ENCODE data around the gene DBNL. TPM values are rescaled to one million over a fixed set of nuclear protein-coding genes. Genes with fewer than 3 reads are reported as not detected.

Gene DBNL
- polyA plus RNA-seq, 10 donors, result 33.9 to 60.6 (median 44.6) TPM

DNA sequence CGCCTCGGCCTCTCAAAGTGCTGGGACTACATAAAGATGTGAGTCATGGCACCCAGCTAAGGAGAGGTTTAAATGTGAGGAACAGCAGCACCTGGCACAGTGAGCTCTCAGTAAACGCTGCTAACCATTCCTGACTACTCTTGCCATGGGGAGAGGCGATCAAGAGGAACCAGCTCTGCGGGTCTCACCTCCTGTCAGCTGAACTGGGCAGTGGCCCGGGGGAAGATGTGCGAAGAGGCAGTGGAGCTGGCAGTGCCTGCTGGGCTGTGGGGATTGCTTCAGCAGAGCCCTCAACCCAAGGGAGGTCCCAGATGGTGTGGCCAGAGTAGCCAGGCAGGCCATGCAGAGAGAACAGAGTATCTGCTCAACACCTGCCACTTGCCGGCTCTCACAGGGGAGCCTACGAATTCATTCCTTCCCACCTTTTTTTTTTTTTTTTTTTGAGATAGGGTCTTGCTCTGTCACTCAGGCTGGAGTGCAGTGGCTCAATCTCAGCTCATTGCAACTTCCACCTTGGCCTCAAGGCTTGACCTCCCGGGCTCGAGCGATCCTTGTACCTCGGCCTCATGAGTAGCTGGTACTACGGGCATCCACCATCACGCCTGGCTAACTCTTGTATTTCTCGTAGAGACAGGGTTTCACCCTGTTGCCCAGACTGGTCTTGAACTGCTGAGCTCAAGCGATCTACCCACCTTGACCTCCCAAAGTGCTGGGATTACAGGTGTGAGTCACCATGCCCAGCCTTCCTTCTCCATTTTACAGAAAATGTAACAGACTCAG is 31.0 kb downstream of the DBNL start:
- DNase-seq, result no peak

DNA sequence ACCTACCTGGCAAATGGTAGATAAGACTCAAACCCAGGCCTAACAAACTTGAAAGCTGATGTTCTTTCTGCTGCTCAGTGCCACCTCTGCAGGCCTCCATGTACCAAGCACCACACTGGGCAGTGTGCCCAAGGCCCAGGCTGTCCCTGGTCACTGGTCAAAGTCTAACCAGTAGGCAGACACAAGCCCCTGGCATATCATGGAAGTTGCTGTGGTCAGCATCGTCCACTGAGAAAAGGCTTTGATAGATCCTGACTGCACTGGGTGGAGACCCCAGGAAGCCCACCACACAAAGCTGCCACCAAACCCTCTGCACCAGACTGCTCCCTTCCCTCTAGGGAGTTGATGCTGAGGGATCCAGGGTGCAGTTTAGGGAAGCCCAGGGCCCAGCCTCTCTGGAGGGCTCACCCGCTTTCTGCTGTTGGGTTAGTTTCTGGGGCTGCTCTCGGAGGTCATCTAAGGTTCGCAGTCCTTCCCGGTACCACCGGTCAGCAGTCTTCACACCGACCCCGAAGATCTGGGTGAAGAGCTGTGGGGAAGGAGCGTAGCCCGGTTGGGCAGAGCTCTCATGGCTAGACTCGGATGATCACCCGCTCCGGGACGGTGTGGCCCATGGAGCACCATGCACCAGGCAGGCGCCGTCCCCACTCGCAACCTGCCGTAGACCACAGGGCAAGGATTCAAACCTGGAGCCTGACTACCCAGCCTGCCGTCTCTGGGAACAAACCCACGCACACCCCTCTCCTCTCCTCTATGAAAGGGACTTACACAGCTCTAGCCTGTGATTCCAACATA is 31.8 kb downstream of the DBNL start:
- DNase-seq, result no peak

DNA sequence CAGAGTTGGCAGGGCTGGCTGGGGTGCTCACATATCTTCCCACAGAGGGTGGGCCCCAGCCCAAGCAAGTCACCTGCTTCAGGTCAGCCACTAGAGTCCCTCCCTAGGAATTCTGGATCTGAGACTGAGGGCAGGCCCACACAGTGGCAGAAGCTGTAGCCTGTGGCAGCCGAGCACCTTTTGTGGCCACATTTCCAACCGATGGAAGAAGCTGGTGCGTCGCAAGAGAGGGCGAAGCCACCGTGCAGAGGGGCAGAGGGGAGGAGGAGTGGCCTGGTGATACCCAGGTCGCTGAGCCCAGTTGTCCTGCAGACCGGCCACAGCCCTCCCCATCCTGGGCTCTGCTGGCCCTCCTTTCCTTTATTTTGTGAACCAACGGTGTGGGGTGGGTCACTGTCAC is 32.6 kb downstream of the DBNL start:
- DNase-seq, result no peak

DNA sequence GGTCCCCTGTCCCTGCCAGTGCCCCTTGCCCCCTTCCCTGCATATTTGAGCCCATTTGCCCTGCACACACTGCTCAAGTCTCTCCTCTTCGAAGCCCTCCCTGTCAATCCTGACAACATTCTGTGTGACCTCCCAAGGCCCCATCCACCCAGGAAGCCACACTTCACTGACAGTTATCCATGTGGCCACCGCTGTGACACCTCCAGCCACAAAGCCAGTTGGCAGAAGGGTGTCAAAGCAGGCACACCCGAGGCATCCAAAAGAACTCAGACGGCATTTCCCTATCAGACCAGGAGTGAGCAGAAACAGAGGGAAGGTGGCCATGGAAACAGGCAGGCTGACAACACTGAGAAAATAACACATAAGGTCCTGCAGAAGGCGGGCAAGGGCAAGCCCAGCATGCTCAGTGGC is 33.2 kb downstream of the DBNL start:
- DNase-seq, result no peak

DNA sequence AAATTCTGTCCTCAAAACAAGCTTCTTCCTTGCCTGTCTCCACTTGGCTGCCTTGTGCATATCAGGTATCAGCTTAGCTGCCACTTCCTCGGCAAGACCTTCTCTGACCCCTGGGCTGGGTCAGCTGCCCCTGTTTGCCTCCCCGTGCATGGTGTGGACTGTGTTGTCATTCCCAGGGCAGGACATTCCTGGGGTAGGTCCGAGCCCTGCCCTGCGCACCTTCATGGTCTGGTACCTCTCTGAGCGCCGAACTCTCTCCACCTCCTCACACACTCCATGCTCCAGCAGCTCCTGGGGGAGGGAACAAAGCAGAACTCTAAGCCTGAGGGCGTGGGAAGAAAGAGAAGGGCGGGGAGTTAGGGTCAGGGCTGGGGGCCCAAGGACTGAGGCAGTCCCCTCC is 34.0 kb downstream of the DBNL start:
- DNase-seq, result no peak

DNA sequence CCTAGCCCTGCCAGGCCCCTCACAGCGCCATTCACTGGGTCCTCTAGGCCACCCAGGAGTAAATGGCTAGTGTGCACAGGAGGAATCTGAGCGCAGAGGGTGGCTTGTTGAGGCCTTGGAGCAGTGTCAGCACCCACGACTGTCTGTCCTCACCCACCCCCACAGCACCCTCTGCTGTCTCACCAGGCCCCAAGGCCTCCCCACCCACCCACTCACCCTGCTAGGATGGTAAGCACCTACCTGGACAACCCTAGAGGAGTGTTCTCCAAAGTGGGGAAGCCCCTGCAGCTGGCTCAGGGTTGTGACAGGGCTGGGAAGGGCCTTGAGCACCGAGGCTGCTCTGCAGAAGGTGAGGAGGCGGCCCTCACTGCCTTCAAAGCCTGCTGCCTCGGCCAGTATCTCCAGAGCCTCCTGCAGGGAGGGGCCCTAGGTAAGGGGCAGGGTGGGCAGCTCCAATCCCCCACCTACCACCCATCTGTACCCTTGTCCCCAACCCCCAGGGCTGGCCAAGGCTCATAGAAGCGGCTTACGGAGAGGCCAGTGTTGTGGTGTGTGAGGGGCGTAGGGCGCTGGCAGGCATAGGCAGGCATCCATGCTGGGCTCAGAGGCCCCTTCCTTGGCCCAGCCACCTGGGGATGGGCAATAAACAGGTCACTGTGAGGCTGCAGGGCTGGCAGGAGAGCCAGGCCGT is 35.0 kb downstream of the DBNL start:
- DNase-seq, result no peak

DNA sequence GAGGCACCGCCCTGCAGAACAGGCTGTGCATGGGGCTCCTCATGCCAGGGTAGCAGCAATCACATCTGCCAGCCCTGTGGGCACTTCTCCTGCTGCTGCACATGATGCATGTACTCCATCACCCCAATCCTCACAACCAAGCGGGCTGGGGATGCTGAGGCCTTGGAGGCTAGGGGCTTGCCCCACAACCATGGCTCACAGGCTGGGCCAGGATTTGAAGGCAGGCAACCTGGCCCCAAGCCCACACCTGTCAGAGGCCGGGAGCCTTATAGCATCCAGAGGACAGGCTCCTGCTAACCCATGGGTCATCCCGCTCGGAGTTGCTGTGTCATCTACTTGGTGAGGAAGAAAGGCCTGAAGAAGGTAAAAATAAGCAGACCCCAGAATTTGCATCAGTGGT is 35.6 kb downstream of the DBNL start:
- no peak for DNase-seq

DNA sequence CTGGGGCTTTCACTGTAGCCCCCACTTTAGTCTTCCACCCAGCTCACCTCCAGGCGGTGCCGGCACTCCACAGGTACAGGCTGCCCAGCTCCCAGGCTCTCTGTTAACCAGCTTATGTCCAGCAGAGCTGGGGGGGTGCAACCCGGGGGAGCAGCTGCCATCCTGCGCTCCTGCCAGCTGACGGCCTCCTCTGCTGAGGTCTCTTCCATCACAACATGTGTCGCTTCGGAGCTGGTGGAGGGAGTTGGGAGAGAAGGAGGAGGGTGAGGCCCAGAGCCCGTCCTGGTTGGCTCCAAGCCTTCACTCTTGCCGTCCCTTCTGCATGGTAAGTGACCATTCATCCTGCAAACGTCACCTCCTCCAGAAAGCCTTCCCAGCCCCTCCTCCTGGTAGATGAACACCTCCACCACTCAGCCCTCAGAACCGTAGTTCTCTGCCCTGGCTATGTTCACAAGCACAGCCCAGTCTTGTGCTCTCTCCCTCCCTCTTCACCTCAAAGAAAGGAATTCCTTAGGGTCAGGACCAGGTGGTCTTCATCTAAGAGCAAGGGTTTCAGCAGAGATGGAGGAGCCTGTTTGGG is 36.3 kb downstream of the DBNL start:
- DNase-seq, result no peak

DNA sequence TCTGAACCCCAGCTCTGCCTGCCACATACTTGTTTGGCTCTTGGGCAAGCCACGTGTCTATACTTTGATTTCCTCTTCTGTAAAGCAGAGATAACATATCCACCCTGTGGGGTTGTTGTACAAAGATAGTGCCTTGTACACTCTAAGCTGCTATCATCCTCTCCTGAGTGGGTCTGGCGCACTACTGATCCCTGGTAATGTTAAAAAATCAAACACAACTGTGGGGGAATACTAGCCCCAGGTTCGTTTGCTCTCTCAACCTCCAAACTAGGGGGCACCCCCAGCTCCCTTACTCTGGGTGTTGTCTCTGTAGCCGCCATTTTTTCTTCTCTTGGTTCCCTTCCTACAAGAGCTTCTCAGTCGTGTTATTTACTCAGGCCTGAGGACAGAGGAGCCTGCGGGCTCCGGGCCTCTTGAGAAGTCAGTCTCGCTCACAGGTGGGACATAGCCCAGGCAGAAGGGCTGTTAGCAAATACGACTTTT is 36.8 kb downstream of the DBNL start:
- DNase-seq, result no peak

DNA sequence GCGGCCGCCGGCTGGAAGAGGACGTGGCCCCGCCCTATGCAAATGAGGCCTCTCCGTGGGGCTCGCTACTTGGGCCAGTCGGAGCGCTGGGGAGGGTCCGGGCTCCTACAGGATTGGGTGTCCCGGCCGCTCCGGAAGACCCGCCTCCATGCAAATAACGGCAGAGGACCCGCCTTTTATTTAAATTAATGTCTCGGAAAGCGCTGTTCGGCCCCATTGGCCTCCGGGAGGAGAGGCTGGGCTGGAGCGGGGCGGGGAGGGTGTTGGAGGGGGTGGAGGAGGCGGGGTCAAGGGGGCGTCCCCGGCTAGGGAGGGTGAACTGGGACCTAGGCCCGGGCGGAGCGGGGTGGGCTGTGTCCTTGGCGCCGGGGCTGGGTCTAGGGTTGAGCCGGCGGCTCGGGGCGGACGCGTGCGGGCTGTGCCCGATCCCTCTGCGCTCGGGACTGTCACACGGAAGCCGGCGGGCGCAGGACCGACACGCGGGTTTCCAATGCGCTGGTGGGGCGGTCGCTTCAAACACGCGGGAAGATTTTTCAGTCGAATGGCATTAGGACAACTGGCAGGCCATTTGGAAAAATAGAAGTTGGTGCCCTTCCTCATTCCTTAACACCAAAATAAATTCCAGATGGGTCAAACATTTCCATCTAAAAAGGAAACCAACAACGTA is 38.2 kb downstream of the DBNL start:
- peak; percentile 98 to 99 (median 99) for DNase-seq

DNA sequence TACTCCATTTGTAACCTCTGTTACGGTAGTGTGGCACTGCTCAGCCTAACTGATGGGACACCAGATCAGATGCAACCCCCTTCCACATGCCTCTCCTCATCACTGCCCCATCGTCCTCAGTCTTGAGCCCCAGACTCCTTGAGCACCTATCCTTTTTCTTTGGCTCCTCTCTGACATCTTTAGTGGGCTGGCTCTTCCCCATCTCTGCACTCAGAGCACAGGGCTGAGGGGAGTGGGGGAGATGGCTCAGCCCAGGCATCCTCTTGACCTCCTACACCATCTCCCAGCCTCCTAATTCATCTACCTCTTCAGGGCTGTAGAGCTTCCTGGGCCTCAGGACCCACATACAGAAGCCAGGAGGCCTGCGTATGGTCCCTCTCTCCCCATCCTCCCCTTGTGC is 39.3 kb downstream of the DBNL start:
- no peak for DNase-seq

DNA sequence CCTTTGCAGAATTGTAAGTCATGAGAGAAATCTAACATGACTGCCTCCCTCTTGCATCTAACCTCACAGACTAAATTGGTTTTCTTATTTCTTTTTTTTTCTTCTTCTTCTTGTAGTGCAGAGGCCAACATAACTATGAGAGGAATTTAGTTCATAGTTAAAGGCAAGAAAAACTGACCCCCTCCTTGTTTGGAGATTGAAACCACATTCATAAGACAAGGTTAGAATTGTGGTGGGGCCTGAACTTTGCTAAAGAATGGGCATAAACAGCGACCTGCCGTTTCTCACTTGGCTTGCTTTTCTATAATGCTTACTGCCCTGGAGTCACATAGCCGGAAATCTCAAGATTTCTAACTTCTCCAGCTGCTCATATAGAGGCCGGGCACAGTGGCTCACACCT is 40.2 kb downstream of the DBNL start:
- no peak for DNase-seq

DNA sequence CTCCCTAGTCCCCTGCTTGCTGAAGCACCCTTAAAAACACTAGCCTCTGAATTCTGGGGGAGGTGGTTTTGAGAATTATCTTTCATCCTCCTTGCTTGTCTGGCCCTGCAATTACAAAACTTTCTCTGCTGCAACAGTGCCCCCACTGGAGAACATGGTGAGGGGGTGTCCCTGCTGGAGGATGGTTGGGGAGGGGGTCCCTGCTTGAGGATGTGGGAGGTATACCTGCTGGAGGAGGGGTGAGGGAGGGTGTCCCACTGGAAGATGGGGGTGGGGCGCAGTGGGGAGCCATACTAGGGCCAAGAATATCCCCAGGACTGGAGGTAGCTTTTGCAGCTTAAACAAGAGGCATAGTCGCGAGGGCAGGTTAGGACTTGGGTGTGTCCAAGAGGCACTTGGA is 41.0 kb downstream of the DBNL start:
- no peak for DNase-seq

DNA sequence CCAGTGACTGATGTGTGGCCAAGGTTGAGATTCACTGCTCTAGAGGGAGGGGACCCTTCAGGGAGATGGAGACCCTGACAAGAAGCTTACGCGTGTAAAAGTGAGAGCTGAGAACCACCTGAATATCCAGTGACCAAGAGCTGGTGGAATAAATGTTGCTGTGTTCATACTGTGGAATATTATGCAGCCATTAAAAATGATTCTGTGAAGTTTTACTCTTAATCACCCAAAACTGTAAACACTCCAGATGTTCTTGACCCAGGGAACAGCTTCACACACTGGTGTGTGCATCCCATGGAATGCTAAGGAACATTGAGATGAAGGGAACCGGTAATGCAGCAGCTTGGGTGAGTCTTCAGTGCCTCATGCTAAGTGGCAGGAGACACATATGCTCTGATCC is 42.1 kb downstream of the DBNL start:
- DNase-seq, result no peak

DNA sequence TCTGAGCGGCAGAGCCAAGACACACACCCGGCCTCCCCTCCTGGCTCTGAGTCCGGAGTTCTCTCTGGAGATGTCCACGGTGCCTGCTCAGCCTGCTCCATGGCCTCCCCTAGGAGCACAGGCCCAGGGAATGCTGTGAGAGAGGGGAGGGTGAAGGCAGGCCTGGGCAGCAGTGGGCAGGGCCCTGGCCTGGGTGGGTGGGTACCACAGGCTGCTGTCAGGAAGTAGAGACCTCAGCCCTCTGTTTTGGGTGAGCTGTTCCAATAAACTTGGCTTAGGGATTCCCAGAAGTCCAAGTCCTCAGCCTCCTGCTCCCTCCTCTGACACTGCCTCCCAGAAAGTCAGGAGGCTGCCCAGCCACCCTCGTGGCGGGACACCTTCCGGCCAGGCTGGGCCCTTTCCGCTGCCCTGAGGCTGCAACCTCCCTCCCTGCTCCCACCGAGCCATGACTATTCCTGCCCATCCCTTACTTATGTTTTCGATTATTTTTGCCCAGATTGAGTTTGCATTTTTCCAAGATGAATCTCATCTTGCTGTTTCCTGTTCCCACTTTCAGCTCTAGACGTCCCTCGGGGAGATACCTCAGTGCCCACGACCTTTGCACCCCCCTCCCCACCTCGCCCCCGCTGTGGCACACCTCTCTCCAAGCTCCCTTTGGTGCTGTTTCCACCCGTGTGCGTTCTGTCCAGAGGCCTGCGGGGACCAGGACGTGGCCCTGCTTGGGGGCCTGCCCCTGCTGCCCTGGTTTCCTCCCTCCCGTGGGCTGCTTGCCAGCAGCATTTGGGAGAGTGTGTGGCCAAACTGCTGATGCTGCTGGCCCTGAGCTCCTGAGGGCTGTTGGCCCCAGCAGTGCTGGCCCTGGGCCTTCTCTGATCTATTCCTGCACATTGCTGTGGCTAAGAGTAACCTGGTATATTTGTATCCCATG is 43.7 kb downstream of the DBNL start:
- DNase-seq, result peak; percentile 56 to 82 (median 75)

DNA sequence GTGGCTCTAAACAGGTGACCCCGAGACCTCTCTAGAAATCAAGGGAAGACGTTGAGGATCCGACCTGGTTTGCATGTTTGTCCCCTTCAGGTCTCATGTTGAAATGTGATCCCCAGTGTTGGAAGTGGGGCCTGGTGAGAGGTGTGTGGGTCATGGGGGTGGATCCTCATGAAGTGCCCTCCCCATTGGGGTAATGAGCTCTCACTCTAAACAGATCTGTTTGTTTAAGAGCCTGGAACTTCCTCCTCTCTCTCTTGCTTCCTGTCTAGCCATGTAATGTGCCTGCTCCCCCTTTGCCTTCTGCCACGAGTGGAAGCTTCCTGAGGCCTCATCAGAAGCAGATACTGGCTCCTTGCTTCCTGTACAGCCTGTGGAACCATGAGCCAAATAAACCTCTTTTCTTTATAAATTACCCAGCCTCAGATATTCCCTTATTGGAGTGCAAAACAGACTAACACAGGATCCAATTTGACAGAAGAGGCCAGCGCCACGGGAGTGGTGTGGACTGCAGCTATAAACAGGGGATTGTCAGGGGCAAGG is 48.7 kb downstream of the DBNL start:
- no peak for DNase-seq

DNA sequence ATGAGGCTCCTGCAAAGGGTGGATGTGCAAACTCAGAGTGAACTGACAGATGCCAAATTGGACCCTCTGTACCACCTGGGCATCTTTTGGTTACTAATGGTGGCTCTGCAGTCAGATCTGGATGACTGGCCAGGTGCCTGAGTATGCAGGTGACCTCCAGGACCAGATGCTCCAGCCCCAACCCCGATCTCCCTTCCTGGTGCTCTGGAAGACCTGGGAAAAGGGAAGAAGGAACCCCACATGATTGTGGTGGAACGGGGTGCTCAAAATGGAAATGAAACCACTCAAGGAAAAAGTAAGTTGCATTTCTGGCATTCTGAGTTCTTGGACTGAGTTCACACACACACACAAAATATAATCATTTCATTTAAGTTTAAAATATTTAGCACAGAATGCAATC is 49.9 kb downstream of the DBNL start:
- DNase-seq, result peak in 1 of 3 donors; percentile 30

DNA sequence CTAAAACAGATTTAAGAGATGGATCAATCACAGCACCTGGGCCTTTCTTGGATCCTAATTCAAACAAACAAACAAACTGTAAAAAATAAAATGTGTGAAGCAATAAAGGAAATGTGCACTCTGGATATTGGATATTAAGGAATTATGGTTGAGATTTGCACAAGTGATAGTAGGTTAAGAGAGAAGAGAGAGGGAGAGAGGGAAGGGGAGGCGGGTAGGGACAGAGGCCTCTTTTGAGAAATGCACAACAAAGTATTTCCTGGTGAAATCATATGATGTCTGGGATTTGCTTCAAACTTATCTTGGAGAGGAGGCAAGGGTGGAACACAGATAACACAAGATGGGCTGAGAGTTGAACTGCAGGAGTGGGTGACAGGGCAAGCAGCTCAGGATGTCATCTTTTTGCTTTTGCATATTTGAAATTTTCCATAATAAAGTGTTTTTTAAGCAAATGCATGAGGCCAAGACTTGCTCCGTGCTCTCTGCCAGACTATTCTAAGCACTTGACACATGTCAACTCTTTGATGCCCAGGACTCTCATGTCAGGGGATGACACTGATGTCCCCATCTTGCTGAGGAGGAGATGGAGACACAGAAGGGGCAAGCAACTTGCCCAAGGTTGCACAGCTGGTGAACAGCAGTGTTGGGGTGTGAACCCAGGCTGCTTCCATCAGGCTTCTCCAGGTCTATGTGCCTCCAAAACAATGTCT is 50.5 kb downstream of the DBNL start:
- DNase-seq, result peak in 1 of 3 donors; percentile 57

DNA sequence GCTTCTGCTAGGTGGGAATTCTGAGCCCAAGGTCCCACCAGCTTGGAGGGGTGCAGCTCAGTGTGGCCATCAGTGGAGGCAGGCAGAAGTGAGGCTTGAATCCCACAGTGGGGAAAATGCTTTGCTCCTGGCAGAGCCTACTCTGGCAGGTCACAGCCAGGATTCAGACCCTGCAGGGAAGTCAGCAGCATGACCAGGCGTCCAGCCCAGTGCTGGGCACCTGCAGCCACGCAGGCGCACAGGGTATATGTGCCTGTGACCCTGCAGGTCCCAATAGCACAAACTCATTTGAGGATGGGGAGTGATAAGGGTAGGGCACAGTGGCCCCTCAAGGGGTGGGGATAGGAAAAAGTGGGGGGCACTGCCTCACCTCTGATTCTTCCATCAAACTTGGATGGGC is 51.3 kb downstream of the DBNL start:
- no peak for DNase-seq

Data from muscle of back (tissue), 11 donors.